ENCODE measurements around the gene PROZ.

DNA sequence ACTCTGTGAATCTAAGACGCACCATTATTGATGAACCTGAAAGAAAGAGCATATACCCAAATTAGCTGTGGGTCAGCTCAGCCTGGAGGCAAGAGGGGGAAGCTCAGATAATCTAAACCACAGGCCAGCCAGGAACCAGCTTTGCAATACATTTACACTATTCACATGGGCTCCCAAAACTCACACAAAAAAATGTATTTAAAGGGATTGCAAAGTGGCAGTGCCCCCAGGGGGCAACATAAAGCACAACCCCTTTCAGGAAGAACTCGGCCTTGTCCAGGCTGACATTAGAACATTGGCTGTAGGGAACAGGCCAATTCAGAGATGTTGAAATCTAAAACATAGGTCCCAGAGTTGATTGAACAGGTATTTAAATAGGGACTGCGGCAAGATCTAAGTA, 3.2 kb upstream of the PROZ start:
- TF ChIP-seq ZNF274 (IDR thresholded peaks at IDR 0.05; ENCODE audit: low read depth, low read length) (no peak), YY1 (IDR thresholded peaks at IDR 0.05; ENCODE audit: insufficient read depth, insufficient read length) (no peak), SUZ12 (IDR thresholded peaks at IDR 0.05; ENCODE audit: extremely low read depth, insufficient read depth, insufficient read length) (no peak)

Data from NT2/D1 (cell line).